Measurements from ENCODE around the gene GLRX2.

GLRX2 gene

GRCh38 chr1:193069748-193070385 is 35.3 kb downstream of the GLRX2 start:
- peak; percentile 27; the same call in 1 of the 2 replicates for TF ChIP-seq CTCF (IDR thresholded peaks at IDR 0.05)

- TF ChIP-seq CTCF (IDR thresholded peaks at IDR 0.05): no peak
These were observed 37.2 kb downstream of the GLRX2 start for GRCh38 chr1:193068013-193068412.

- TF ChIP-seq CTCF (IDR thresholded peaks at IDR 0.05): no peak
These were observed 38.6 kb downstream of the GLRX2 start for GRCh38 chr1:193066606-193067005.

GRCh38 chr1:193065954-193066353 is 39.3 kb downstream of the GLRX2 start:
- no peak for TF ChIP-seq CTCF (IDR thresholded peaks at IDR 0.05)

GRCh38 chr1:193062698-193063463 is 42.3 kb downstream of the GLRX2 start:
- TF ChIP-seq CTCF (IDR thresholded peaks at IDR 0.05): no peak

- TF ChIP-seq CTCF (IDR thresholded peaks at IDR 0.05): no peak
These were observed 44.3 kb downstream of the GLRX2 start for GRCh38 chr1:193060938-193061337.

- TF ChIP-seq CTCF (IDR thresholded peaks at IDR 0.05): no peak
These were observed 44.8 kb downstream of the GLRX2 start for GRCh38 chr1:193060406-193060805.

Data from LNCAP (cell line).